GM21619 (cell line): ENCODE data around the gene PIP4K2C.
"Not testable (repeated sequence)": the region's sequence is repeated elsewhere in the genome, so short reads cannot be mapped to it uniquely, and the experiment has no call there.

Source experiments
- ATAC-seq: cut with Tn5 transposase; IDR thresholded peaks from one replicate; pipeline ENCODE4 v1.9.1; 2021; ENCODE audit not compliant: unreplicated experiment

PIP4K2C gene

GRCh38 chr12:57632958-57633840, 42.2 kb downstream of the PIP4K2C start, which contains the start of gene B4GALNT1:
Gene B4GALNT1, minus strand, starts transcription at chr12:57633201. Its CDS starts 1,069 bp downstream, at chr12:57632132.
- ATAC-seq, result peak; percentile 82

GRCh38 chr12:57636731-57637130, 45.7 kb downstream of the PIP4K2C start:
- not testable (repeated sequence) for ATAC-seq

DNA sequence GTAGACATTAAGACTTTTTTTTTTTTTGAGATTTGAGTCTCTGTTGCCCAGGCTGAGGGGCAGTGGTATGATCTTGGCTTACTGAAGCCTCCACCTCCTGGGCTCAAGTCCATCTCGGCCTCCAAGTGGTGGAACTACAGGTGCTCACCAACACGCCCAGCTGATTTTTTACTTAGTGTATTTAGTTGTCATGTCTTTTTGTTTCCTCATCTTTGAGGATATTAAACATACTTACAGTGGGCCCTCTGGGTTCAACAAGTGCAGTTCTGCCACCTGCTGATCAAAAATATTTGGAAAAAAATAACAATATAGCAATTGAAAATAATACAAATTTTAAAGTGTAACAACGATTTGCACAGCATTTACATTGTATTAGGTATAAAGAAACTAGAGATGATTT, 46.4 kb downstream of the PIP4K2C start:
- no peak for ATAC-seq

GRCh38 chr12:57638096-57638495, 47.1 kb downstream of the PIP4K2C start:
- no peak for ATAC-seq

- ATAC-seq, result no peak
Observed at GRCh38 chr12:57640175-57641042, 49.4 kb downstream of the PIP4K2C start.

GRCh38 chr12:57641699-57642442, 50.9 kb downstream of the PIP4K2C start:
- no peak for ATAC-seq

DNA sequence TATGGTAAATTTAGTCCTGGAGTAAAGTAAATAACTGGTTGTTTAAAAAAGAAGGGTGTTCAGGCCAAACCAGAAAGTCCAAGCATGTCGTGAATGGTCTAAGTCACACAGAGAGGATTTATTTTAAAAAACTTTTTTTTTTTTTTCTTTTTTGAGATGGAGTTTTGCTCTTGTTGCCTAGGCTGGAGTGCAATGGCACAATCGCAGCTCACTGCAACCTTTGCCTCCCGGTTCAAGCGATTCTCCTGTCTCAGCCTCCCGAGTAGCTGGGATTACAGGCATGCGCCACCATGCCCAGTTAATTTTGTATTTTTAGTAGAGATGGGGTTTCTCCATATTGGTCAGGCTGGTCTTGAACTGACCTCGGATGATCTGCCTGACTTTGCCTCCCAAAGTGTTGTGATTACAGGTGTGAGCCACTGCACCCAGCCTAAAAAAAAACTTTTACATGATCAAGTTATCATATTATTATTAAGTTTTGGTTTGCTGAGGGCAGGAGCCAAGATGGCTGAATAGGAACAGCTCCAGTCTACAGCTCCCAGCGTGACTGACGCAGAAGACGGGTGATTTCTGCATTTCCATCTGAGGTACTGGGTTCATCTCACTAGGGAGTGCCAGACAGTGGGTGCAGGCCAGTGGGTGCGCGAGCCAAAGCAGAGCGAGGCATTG, 55.1 kb downstream of the PIP4K2C start:
- ATAC-seq, result not testable (repeated sequence)

- ATAC-seq, result not testable (repeated sequence)
Observed at GRCh38 chr12:57646659-57647049, 55.7 kb downstream of the PIP4K2C start.
